ENCODE measurements around the gene CARS2.

DNA sequence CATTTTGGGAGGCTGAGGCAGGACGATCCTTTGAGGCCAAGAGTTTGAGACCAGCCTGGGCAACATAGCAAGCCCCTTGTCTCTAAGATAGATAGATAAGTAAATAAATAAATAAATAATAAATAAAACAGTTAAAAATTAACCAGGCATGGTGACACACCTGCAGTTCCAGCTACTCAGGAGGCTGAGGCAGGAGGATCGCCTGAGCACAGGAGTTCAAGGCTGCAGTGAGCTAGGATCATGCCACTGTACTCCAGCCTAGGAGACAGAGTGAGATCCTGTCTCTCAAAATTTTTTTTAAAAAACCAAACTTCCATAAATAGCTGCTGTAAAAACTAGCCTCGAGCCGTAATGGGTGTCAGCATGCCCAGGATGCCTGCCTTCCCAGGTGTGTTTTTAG lies 104.9 kb downstream of the CARS2 start:
- TF ChIP-seq, protein P1, sequence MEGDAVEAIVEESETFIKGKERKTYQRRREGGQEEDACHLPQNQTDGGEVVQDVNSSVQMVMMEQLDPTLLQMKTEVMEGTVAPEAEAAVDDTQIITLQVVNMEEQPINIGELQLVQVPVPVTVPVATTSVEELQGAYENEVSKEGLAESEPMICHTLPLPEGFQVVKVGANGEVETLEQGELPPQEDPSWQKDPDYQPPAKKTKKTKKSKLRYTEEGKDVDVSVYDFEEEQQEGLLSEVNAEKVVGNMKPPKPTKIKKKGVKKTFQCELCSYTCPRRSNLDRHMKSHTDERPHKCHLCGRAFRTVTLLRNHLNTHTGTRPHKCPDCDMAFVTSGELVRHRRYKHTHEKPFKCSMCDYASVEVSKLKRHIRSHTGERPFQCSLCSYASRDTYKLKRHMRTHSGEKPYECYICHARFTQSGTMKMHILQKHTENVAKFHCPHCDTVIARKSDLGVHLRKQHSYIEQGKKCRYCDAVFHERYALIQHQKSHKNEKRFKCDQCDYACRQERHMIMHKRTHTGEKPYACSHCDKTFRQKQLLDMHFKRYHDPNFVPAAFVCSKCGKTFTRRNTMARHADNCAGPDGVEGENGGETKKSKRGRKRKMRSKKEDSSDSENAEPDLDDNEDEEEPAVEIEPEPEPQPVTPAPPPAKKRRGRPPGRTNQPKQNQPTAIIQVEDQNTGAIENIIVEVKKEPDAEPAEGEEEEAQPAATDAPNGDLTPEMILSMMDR (IDR thresholded peaks at IDR 0.05) = no peak
- TF ChIP-seq POLR2AphosphoS5 (IDR thresholded peaks at IDR 0.05) (no peak), EP300 (IDR thresholded peaks at IDR 0.05) (no peak), POLR2A (IDR thresholded peaks at IDR 0.05; ENCODE audit: low read depth) (no peak)

All from esophagus muscularis mucosa (tissue), 4 donors.